Testis (tissue), 3 donors: Measurements from ENCODE around the gene LIF. TPM values are rescaled to one million over a fixed set of nuclear protein-coding genes. Genes with fewer than 3 reads are reported as not detected.
A peak's percentile ranks its signal among the peaks of the same experiment; 100 is the strongest.

Experiments used
- DNase-seq: peaks from one replicate; pipeline ENCODE4 v3.0.0-alpha.2; 2019
- H3K27ac ChIP-seq, 2 donors: fragments of 200-600 bp; sonication (generic); one replicate each; pipeline ENCODE4 v1.5.1; 2019
- H3K27me3 ChIP-seq: fragments of 200-600 bp; sonication (generic); one replicate; pipeline ENCODE4 v1.5.1; 2019
- H3K36me3 ChIP-seq: fragments of 200-600 bp; sonication (generic); one replicate; pipeline ENCODE4 v1.5.1; 2017; ENCODE audit warnings: low read depth; ENCODE audit errors: missing control alignments
- H3K4me1 ChIP-seq: fragments of 200-600 bp; sonication (generic); one replicate; pipeline ENCODE4 v1.5.1; 2019
- H3K4me3 ChIP-seq, 2 donors: fragments of 200-600 bp; sonication (generic); one replicate each; pipeline ENCODE4 v1.5.1; 2017 to 2019
- H3K9me3 ChIP-seq: fragments of 200-600 bp; sonication (generic); one replicate; pipeline ENCODE4 v1.5.1; 2017
- POLR2A ChIP-seq: fragments of 450-650 bp; IDR thresholded peaks from one replicate; pipeline ENCODE4 v1.6.1; 2017; ENCODE audit warnings: antibody characterized with exemption, mild to moderate bottlenecking, moderate library complexity
- WGBS, 2 donors: methylation state at CpG; one replicate each; pipeline ENCODE4 v1.1.5; 2018; 5-methylcytosine and 5-hydroxymethylcytosine counted together
- intact Hi-C: fragments of 100-400 bp; cut with DNase I; formaldehyde crosslinking; loops from one replicate; pipeline ENCODE4 v1.15.1; 2023; ENCODE audit warnings: low total_unique reads
- polyA plus RNA-seq: library from polyadenylated mRNA; stranded (reverse); fragments of 350-450 nt; fragmentation: Illumina TruSeq; extraction: RNeasy Lipid Tissue Mini Kit (QIAGEN cat#74804); gene quantifications from one replicate; pipeline ENCODE4 v1.2.3, GENCODE V29; 2014; ENCODE audit warnings: low read depth, low replicate concordance; ENCODE audit not compliant: insufficient read depth
- total RNA-seq, 2 donors: library from RNA; depleted of rRNA; stranded (reverse); fragments of >200 nt; gene quantifications; one replicate each; pipeline ENCODE4 v1.2.3, GENCODE V29; 2016
- TF ChIP-seq, protein P1 (sequence below), 3 experiments: fragments of 450-650 bp in 2 of 3; fragments of 200-600 bp in 1 of 3; sonication (generic) in 1 of 3; IDR thresholded peaks; one replicate each; pipeline ENCODE4 v1.5.1; 2016 to 2019; ENCODE audit warnings: antibody characterized with exemption in 3 of 3, mild to moderate bottlenecking in 2 of 3, moderate library complexity in 1 of 3

Gene LIF
- total and polyA plus RNA-seq, 3 donors from 2014 or later: 0.08 to 1.4 (median 1.4) TPM

DNA sequence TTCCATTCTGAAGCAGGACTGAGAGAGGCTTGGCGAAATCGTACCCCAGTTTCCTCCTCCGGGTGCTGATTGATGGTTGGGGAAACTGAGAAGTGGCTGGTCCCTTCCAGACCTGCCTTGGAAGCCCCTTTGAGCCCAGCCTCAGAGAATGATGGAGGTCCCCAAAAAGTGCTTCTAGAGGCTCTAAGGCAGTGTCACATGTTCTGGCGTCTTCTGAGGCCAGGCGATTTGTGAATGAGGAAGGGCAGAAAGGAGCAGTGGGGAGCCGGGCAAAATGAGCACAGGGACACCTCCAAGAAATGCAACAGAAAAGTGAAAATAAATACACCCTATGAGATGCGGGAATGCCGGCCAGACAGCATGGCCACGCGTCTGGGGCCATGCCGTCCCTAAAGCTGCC, 1.0 kb upstream of the LIF start:
- Histone ChIP-seq H3K27me3 (no peaks in the 10 kb centered on the region), H3K36me3 (no peaks in the 10 kb centered on the region), H3K27ac (no peak overlapping the region), H3K4me1 (peaks cover 11% of the 10 kb centered on the region), H3K9me3 (no peaks in the 10 kb centered on the region), H3K4me3 (no peak overlapping the region)
- TF ChIP-seq, protein P1, sequence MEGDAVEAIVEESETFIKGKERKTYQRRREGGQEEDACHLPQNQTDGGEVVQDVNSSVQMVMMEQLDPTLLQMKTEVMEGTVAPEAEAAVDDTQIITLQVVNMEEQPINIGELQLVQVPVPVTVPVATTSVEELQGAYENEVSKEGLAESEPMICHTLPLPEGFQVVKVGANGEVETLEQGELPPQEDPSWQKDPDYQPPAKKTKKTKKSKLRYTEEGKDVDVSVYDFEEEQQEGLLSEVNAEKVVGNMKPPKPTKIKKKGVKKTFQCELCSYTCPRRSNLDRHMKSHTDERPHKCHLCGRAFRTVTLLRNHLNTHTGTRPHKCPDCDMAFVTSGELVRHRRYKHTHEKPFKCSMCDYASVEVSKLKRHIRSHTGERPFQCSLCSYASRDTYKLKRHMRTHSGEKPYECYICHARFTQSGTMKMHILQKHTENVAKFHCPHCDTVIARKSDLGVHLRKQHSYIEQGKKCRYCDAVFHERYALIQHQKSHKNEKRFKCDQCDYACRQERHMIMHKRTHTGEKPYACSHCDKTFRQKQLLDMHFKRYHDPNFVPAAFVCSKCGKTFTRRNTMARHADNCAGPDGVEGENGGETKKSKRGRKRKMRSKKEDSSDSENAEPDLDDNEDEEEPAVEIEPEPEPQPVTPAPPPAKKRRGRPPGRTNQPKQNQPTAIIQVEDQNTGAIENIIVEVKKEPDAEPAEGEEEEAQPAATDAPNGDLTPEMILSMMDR (IDR thresholded peaks at IDR 0.05): no peak
- TF ChIP-seq POLR2A: no peak
- 88 to 89% methylated on average over 8 to 11 of the region's 11 CpGs for WGBS, 2 donors
- intact Hi-C loops: no loop called here
- no peak for DNase-seq

DNA sequence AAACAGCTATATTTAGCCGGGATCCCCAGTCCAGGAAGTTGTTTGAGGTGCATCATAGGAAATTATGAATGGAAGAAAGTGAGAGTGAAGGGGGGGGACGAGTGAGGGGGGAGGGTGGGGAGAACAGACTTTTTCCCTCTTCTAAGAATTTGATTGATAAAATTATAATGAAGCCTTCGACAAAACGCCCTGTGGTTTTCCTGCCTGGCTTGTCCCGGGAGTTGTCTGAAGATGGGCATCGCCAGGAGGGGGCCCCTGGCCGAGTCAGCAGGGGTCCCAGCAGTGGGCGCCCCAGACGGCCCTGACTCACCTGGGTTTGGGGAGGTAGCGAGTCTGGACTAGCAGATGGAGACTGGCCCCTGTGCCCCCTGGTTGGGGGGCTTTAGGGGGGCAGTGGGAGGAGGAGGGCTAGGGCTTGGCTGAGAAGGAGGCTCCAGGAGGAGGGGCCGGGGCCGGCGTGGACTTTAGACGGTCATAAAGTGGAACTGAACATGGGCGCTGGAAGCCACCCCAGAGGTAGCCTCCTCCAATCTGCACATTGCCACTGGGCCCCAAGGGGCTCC, 336 bp upstream of the LIF start:
- Histone ChIP-seq H3K36me3 (no peaks in the 10 kb centered on the region), H3K9me3 (no peaks in the 10 kb centered on the region), H3K4me1 (peaks cover 11% of the 10 kb centered on the region), H3K27ac (no peak overlapping the region), H3K27me3 (no peaks in the 10 kb centered on the region), H3K4me3 (peak overlapping the region in 1 of 2 donors; percentile 56)
- no peak for TF ChIP-seq POLR2A
- TF ChIP-seq, protein P1 (IDR thresholded peaks at IDR 0.05): no peak
- intact Hi-C loops: no loop called here
- 25 to 36% methylated on average over 15 of the region's 15 CpGs for WGBS, 2 donors
- no peak for DNase-seq

DNA sequence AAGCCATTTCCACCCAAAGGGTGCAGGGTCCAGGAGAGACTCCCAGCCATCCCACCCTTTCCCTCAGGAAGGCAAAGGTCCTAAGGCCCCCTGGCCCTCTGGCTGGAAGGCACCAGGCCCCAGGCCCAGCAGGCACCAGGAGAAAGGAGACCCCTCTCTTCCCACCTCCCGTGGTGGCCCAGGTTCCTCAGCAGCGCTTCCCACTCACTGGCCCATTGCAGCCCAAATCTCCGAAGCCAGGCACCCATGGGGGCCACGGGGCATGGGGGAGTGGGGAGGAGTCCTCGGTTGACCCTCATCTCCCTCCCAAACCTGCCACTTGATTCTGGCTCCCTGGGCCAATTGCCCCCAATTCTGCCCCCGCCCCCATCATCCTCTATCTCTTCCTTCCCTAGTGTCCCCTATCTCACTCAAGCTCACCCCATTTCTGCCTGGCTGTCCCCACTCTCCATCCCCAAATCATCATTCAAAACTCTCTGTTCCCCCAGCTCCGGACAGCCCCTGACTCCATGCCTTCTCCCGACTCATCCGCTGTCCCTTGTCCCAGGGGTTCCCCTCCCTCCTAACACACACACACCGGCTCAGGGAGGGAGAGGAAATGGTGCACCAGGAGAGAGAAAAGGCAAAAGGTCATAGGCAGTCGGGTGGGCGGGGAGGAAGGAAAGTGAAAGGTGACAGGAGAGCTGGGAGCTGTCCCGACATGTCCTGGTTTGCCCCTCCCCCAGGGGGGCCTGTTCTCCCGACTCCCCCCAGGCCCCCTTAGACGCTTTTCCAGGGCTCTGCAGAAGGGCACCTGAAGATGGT, 1.2 kb downstream of the LIF start:
- Histone ChIP-seq H3K9me3 (no peaks in the 10 kb centered on the region), H3K4me3 (peak overlapping the region; percentile 26 to 56), H3K36me3 (no peaks in the 10 kb centered on the region), H3K4me1 (peaks cover 11% of the 10 kb centered on the region), H3K27ac (no peak overlapping the region), H3K27me3 (no peaks in the 10 kb centered on the region)
- intact Hi-C loops: no loop called here
- no peak for TF ChIP-seq POLR2A
- TF ChIP-seq, protein P1 (IDR thresholded peaks at IDR 0.05): no peak
- 41 to 57% methylated on average over 13 to 15 of the region's 15 CpGs for WGBS, 2 donors
- no peak for DNase-seq

DNA sequence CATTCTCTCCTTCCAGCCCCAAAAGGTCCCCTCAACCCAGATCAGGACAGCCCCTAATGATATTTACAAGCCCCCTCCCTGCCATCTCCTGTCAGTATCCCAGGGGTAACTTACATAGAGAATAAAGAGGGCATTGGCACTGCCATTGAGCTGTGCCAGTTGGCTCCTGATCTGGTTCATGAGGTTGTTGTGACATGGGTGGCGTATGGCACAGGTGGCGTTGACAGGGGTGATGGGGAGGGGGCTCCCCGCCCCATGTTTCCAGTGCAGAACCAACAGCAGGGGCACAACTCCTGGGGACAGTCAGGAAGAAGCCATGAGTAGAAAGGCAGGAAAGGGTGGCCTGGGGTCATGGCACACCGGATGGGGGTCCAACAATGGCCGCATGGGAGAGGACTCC, 1.9 kb downstream of the LIF start:
- intact Hi-C loops: no loop called here
- Histone ChIP-seq H3K4me1 (peaks cover 11% of the 10 kb centered on the region), H3K27ac (no peak overlapping the region), H3K27me3 (no peaks in the 10 kb centered on the region), H3K4me3 (no peak overlapping the region), H3K9me3 (no peaks in the 10 kb centered on the region), H3K36me3 (no peaks in the 10 kb centered on the region)
- 92 to 96% methylated on average over 5 of the region's 5 CpGs for WGBS, 2 donors
- DNase-seq: no peak
- no peak for TF ChIP-seq POLR2A
- TF ChIP-seq, protein P1 (IDR thresholded peaks at IDR 0.05): no peak
